ENCODE results near the gene LINC01488. TPM values are rescaled to one million over a fixed set of nuclear protein-coding genes. Genes with fewer than 3 reads are reported as not detected.

LINC01488 gene
- total and polyA plus RNA-seq, 2 donors (not counting 1 experiment from before 2014, with no cell fraction given), result not detected

- Histone ChIP-seq H3K27ac (ENCODE audit: low read length in 2 of 2) (no peak overlapping the region), H3K9ac (ENCODE audit: low read length) (no peak overlapping the region), H2AFZ (ENCODE audit: insufficient read depth, low read depth, low read length, poor library complexity, severe bottlenecking) (no peak overlapping the region), H3K36me3 (replicated peaks in 1 of 2; ENCODE audit: control extremely low read depth in 1 of 2, control insufficient read depth in 1 of 2, extremely low read depth in 1 of 2, insufficient read depth in 2 of 2, low read length in 1 of 2) (no peaks in the 10 kb centered on the region), H3K4me3 (ENCODE audit: control extremely low read depth in 1 of 5, extremely low read depth in 1 of 5, insufficient read depth in 1 of 5, low read depth in 2 of 5, low read length in 4 of 5) (no peak overlapping the region), H3K9me3 (ENCODE audit: control extremely low read depth in 1 of 3, control insufficient read depth in 2 of 3, insufficient read depth in 1 of 3, low read length in 2 of 3) (no peaks in the 10 kb centered on the region), H4K20me1 (ENCODE audit: control insufficient read depth, insufficient read depth, low read length, poor library complexity, severe bottlenecking) (no peaks in the 10 kb centered on the region), H3K4me1 (ENCODE audit: control insufficient read depth in 2 of 2, insufficient read depth in 2 of 2, low read length in 2 of 2) (peaks cover 23 to 31% of the 10 kb centered on the region in 2 donors), H3K79me2 (ENCODE audit: control insufficient read depth, insufficient read depth, low read length) (no peaks in the 10 kb centered on the region), H3K27me3 (replicated peaks in 1 of 4; ENCODE audit: control extremely low read depth in 1 of 4, control insufficient read depth in 3 of 4, insufficient read depth in 4 of 4, low read length in 3 of 4) (peaks cover 0 to 26% (median 6%) of the 10 kb centered on the region in 4 experiments), H3K4me2 (replicated peaks; ENCODE audit: low read depth, low read length, poor library complexity, severe bottlenecking) (no peak overlapping the region)
- Mint-ChIP-seq H3K4me1 (peaks cover 28% of the 10 kb centered on the region), H3K27me3 (peaks cover 12% of the 10 kb centered on the region), H3K4me3 (no peak overlapping the region), H3K9me3 (ENCODE audit: insufficient read depth) (no peaks in the 10 kb centered on the region), H3K27ac (no peak overlapping the region)
- WGBS (ENCODE audit: insufficient coverage), result 95% methylated on average over 8 of the region's 11 CpGs
- ChIA-PET CTCF (no interaction called here), POLR2A (no interaction called here)
- intact Hi-C loops (cut with micrococcal nuclease), result no loop called here
- DNase-seq, result no peak
- ATAC-seq (ENCODE audit: low read depth), result no peak
- TF ChIP-seq EZH2 (IDR thresholded peaks at IDR 0.05; ENCODE audit: borderline replicate concordance, insufficient read depth, low read depth, low read length, poor library complexity, severe bottlenecking), result no peak
- TF ChIP-seq, protein P1, sequence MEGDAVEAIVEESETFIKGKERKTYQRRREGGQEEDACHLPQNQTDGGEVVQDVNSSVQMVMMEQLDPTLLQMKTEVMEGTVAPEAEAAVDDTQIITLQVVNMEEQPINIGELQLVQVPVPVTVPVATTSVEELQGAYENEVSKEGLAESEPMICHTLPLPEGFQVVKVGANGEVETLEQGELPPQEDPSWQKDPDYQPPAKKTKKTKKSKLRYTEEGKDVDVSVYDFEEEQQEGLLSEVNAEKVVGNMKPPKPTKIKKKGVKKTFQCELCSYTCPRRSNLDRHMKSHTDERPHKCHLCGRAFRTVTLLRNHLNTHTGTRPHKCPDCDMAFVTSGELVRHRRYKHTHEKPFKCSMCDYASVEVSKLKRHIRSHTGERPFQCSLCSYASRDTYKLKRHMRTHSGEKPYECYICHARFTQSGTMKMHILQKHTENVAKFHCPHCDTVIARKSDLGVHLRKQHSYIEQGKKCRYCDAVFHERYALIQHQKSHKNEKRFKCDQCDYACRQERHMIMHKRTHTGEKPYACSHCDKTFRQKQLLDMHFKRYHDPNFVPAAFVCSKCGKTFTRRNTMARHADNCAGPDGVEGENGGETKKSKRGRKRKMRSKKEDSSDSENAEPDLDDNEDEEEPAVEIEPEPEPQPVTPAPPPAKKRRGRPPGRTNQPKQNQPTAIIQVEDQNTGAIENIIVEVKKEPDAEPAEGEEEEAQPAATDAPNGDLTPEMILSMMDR (IDR thresholded peaks at IDR 0.05), result no peak
These were observed 35.4 kb upstream of the LINC01488 start for GRCh38 chr11:69446108-69446507.

- ATAC-seq (ENCODE audit: low read depth), result no peak
- peaks cover 22% of the 10 kb centered on the region for H3K27me3 Mint-ChIP-seq
These were observed 33.7 kb upstream of the LINC01488 start for GRCh38 chr11:69447786-69448185.

More at GRCh38 chr11:69447786-69448185, 33.7 kb upstream of the LINC01488 start:
- Histone ChIP-seq H3K27me3 (replicated peaks in 1 of 4; ENCODE audit: control extremely low read depth in 1 of 4, control insufficient read depth in 3 of 4, insufficient read depth in 4 of 4, low read length in 3 of 4) (peaks cover 0 to 26% (median 6%) of the 10 kb centered on the region in 4 experiments), H3K79me2 (ENCODE audit: control insufficient read depth, insufficient read depth, low read length) (no peaks in the 10 kb centered on the region), H3K36me3 (replicated peaks in 1 of 2; ENCODE audit: control extremely low read depth in 1 of 2, control insufficient read depth in 1 of 2, extremely low read depth in 1 of 2, insufficient read depth in 2 of 2, low read length in 1 of 2) (no peaks in the 10 kb centered on the region), H3K4me1 (ENCODE audit: control insufficient read depth in 2 of 2, insufficient read depth in 2 of 2, low read length in 2 of 2) (peaks cover 21 to 29% of the 10 kb centered on the region in 2 donors), H4K20me1 (ENCODE audit: control insufficient read depth, insufficient read depth, low read length, poor library complexity, severe bottlenecking) (no peaks in the 10 kb centered on the region), H2AFZ (ENCODE audit: insufficient read depth, low read depth, low read length, poor library complexity, severe bottlenecking) (no peak overlapping the region), H3K9me3 (ENCODE audit: control extremely low read depth in 1 of 3, control insufficient read depth in 2 of 3, insufficient read depth in 1 of 3, low read length in 2 of 3) (peaks cover 0 to 3% (median 0%) of the 10 kb centered on the region in 3 donors), H3K4me2 (replicated peaks; ENCODE audit: low read depth, low read length, poor library complexity, severe bottlenecking) (no peak overlapping the region), H3K4me3 (ENCODE audit: control extremely low read depth in 1 of 5, extremely low read depth in 1 of 5, insufficient read depth in 1 of 5, low read depth in 2 of 5, low read length in 4 of 5) (no peak overlapping the region), H3K27ac (ENCODE audit: low read length in 2 of 2) (no peak overlapping the region), H3K9ac (ENCODE audit: low read length) (no peak overlapping the region)
- intact Hi-C loops (cut with micrococcal nuclease), result no loop called here
- no peak for TF ChIP-seq EZH2 (IDR thresholded peaks at IDR 0.05; ENCODE audit: borderline replicate concordance, insufficient read depth, low read depth, low read length, poor library complexity, severe bottlenecking)
- TF ChIP-seq, protein P1 (IDR thresholded peaks at IDR 0.05), result no peak
- Mint-ChIP-seq H3K4me3 (no peak overlapping the region), H3K27ac (no peak overlapping the region), H3K9me3 (ENCODE audit: insufficient read depth) (no peaks in the 10 kb centered on the region), H3K4me1 (peaks cover 26% of the 10 kb centered on the region)
- WGBS (ENCODE audit: insufficient coverage), result 64% methylated on average over 6 of the region's 7 CpGs
- POLR2A ChIA-PET, result no interaction called here
- DNase-seq, result no peak
- CTCF ChIA-PET, result interaction anchor here (1.2 kb wide), 1 partner anchor 153 kb away, joined by 3 read pairs; no protein-coding TSS in a partner anchor

Measured in B cell (primary cell).